Endothelial cell of umbilical vein (primary cell): ENCODE measurements around the gene SP2.

Experiments used
- CTCF ChIP-seq, 2 donors: IDR thresholded peaks; 1 replicate in 1 of 2; 2 replicates in 1 of 2; pipeline ENCODE4 v1.5.1; 2011; ENCODE audit warnings: low read length in 2 of 2, mild to moderate bottlenecking in 2 of 2, moderate library complexity in 2 of 2, control low read depth in 1 of 2, inconsistent platforms in 1 of 2, low read depth in 1 of 2; ENCODE audit not compliant: insufficient read depth in 1 of 2; ENCODE audit errors: extremely low read depth in 1 of 2
- EZH2 ChIP-seq: IDR thresholded peaks from 2 replicates; pipeline ENCODE4 v1.6.1; 2012; ENCODE audit warnings: borderline replicate concordance, low read depth, mild to moderate bottlenecking, moderate library complexity, low read length, inconsistent platforms; ENCODE audit not compliant: severe bottlenecking
- FOS ChIP-seq: IDR thresholded peaks from 2 replicates; pipeline ENCODE4 v1.6.1; 2011; ENCODE audit warnings: mild to moderate bottlenecking, low read length, moderate library complexity, borderline replicate concordance; ENCODE audit not compliant: insufficient read depth
- MAX ChIP-seq: IDR thresholded peaks from 2 replicates; pipeline ENCODE4 v1.6.1; 2011; ENCODE audit not compliant: insufficient read depth, insufficient read length
- MYC ChIP-seq: IDR thresholded peaks from one replicate; pipeline ENCODE4 v1.6.1; 2011; ENCODE audit warnings: mild to moderate bottlenecking, low read depth, low read length
- POLR2A ChIP-seq: IDR thresholded peaks from 2 replicates; pipeline ENCODE4 v1.6.1; 2012; ENCODE audit warnings: low read depth, mild to moderate bottlenecking, control low read depth, low read length
- POLR2AphosphoS5 ChIP-seq: IDR thresholded peaks from 2 replicates; pipeline ENCODE4 v1.6.1; 2012; ENCODE audit warnings: low read depth, mild to moderate bottlenecking, control low read depth, low read length, moderate library complexity; ENCODE audit not compliant: insufficient read depth

- no peak for TF ChIP-seq POLR2AphosphoS5
- no peak for TF ChIP-seq POLR2A
- no peak for TF ChIP-seq CTCF (IDR thresholded peaks at IDR 0.05; ENCODE audit: extremely low read depth in 1 of 2, insufficient read depth in 1 of 2, low read depth in 1 of 2, low read length in 2 of 2)
- TF ChIP-seq EZH2 = no peak
- no peak for TF ChIP-seq FOS
- TF ChIP-seq MYC = no peak
- TF ChIP-seq MAX = no peak
These were observed 6.2 kb downstream of the SP2 start for GRCh38 chr17:47902039-47902744.
